NCI-H2171 (cell line): ENCODE data around the gene TGFBR3.

Source experiments
- DNase-seq: peaks from one replicate; lab custom pipeline; 2025; lab: John Stamatoyannopoulos, UW

The TGFBR3 gene

GRCh38 chr1:91799159-91799558, 86.8 kb downstream of the TGFBR3 start:
- no peak for DNase-seq

- no peak for DNase-seq
These were observed 87.2 kb downstream of the TGFBR3 start for GRCh38 chr1:91798740-91799139.

DNA sequence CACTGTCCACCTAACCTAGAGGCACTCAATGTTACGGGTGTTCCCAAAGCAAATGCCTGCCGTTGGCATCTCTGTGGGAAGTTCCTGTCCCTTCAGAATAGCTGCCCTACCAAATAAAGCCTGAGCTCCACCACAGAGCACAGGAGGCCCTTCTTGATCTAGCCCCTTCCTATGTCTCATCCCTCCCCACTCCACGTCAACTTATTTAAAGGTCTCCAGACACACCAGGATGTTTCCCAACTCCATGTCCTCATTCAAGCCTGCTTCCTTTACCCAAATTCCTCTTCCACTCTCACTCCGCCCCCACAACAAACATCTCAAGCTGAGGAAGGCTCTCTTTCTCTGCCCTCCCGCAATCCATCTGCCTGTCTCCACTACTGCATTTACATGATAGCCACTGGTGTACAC, 87.7 kb downstream of the TGFBR3 start:
- no peak for DNase-seq

GRCh38 chr1:91797164-91797563, 88.8 kb downstream of the TGFBR3 start:
- DNase-seq, result no peak

GRCh38 chr1:91796390-91796654, 89.6 kb downstream of the TGFBR3 start:
- DNase-seq, result no peak

GRCh38 chr1:91795591-91796389, 90.2 kb downstream of the TGFBR3 start:
- DNase-seq, result no peak

- DNase-seq, result no peak
These were observed 92.1 kb downstream of the TGFBR3 start for GRCh38 chr1:91793877-91794276.

DNA sequence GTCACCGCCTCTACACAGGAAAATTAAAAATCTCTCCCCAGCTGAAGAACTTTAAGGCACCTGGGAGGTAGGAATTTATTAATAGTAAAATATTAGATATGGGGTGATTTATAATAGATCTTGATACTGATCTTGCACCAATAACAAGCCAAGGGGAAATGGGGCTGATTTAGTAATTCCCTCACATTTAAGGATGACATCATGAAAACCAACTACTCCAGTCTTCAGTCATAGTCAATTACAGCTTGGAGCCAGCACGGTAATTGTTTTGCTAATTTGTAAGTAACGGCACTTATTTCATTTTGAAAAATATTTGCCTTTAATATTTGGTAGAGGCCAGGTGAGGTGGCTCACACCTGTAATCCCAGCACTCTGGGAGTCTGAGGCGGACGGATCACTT, 92.8 kb downstream of the TGFBR3 start:
- no peak for DNase-seq

GRCh38 chr1:91792489-91793071, 93.4 kb downstream of the TGFBR3 start:
- no peak for DNase-seq

- DNase-seq, result no peak
These were observed 94.1 kb downstream of the TGFBR3 start for GRCh38 chr1:91791691-91792488.

GRCh38 chr1:91791103-91791502, 94.8 kb downstream of the TGFBR3 start:
- no peak for DNase-seq

- DNase-seq, result no peak
These were observed 95.6 kb downstream of the TGFBR3 start for GRCh38 chr1:91790392-91790791.

GRCh38 chr1:91789273-91789997, 96.5 kb downstream of the TGFBR3 start:
- no peak for DNase-seq

DNA sequence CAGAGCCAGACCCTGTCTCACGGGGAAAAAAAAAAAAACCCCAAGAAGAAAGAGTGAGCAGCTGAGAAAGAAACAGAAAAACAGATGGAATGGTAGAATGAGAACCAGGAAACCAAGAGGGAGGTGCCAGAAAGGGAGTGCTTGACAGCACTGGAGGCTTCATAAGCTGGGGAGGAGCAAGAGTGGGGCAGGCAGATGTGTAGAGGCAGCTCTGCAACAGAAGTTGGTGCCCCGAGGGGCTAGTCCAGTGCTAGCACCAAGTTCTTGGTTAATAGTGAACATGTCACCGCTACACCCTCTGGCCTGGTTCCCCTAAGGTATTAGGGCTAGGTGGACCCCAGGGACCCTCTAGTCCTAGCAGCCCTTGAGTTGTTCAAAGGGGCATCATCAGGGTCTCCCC, 98.0 kb downstream of the TGFBR3 start:
- DNase-seq, result no peak

- no peak for DNase-seq
These were observed 101.3 kb downstream of the TGFBR3 start for GRCh38 chr1:91784616-91785015.

GRCh38 chr1:91784191-91784590, 101.8 kb downstream of the TGFBR3 start:
- no peak for DNase-seq

GRCh38 chr1:91783423-91784170, 102.4 kb downstream of the TGFBR3 start:
- no peak for DNase-seq

DNA sequence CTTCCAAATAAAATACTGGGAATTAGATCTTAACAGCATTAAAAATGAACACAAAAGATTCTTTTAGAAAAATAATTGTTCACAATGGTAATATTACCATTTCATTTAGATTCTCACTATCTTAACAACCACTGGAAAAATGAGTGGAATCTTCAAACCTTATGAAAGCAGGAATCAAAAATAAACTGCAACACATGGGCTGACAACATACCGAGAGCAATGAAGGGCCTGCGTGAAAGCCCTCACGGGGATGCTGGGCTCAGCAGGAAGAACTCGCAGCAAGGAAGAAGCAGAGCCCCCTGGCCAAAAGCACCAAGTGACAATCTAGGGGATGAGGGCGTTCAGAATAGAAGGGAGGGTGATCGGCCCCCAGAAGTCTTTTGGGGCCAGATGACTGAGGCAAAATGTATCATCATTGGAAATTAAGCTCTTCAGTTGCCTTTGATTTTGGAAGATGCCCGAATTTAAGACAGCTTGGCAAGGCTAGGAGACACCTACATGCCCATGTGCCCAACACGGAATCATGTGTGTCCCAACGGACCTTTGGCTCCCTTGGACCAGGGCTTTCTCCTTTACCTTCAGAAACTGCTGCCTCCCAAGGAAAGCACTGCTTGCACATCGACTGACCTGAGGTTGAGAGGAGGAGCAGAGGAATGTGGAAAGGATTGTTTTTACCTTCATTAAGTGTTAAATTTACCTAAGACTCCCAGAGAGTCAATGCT, 103.9 kb downstream of the TGFBR3 start:
- DNase-seq, result no peak

GRCh38 chr1:91781371-91781825, 104.6 kb downstream of the TGFBR3 start:
- DNase-seq, result no peak

DNA sequence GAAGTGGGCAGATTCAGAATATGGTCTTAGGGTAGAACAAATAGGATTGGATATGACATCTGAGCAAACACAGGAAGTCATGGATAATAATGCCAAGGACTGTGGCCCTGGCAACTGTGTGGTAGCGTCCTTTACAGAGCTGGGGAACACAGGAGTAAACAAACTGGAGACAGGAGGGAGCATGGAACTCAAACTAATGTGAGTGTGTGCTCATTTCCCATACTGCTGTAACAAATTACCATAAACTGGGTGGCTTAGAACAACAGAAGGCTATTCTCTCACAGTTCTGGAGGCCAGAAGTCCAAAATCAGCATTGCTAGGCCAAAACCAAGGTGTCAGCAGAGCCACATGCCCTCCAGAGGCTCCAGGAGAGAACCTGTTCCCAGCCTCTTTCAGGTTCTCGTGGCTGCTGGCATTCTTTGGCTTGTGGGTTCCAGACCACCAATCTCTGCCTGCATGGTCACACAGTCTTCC, 106.4 kb downstream of the TGFBR3 start:
- no peak for DNase-seq

GRCh38 chr1:91778964-91779363, 107.0 kb downstream of the TGFBR3 start:
- DNase-seq, result no peak
